ENCODE results near the gene MOV10L1.
"Not testable (repeated sequence)": the region's sequence is repeated elsewhere in the genome, so short reads cannot be mapped to it uniquely, and the experiment has no call there.

MOV10L1 gene

DNA sequence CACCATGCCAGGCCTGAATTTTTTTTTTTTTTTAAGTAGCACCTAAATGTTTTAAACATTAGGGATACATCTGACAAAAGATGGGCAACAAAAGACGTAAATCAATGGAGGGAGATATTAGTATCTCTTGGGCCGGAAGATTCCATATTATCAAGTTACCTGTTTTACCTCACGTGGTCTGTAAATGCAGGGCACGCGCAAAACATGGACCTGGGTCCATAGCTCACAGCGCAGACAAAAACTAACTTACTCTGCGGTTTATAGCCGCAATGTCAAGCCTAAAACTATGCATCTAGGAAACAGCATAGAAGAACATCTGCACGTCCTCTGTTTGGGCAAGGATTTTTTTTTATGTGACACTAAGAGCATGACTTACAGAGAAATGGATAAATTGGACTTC is 49.2 kb downstream of the MOV10L1 start:
- no peak for DNase-seq (ENCODE audit: low spot score)

DNA sequence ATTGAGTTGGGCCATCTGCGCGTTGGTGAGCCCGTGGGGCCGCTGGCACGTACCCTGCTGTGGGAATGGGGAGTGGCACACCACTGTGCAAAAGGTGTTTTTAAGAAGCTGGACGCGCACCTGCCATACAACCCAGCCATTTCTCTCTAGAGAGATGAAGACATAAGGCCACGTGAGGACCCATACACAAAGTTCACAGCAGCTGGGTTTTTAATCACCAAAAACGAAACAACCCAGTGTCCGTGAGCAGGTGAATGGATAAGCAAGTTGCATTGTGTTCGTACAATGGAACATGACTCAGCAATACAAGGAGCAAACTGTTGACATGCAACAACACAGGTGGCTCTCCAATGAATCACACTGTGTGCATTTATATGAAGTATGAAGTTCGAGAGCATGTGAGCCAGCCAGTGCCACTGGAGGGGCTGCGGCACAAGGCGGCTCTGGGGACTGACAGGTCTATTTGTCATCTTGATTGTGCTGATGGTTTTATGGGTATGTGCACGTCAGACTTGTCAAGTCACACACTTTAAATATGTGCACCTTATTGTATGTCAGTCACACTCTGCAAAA is 50.1 kb downstream of the MOV10L1 start:
- no peak for DNase-seq (ENCODE audit: low spot score)

DNA sequence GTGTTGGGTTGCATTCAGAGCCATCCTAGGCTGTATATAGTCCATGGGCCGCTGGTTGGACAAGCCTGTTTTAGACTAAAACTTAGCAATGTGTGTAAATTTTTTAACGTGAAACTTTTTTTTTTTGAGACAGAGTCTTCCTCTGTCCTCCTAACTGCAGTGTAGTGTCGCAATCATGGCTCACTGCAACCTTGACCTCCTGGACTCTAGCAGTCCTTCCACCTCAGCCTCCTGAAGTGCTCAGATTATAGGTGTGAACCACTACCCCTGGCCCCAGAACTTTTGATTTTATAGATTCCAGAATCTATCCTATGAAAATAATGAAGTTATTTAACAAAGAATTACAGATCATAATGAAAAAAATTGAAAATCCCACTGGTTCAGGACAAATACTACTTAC is 50.8 kb downstream of the MOV10L1 start:
- DNase-seq (ENCODE audit: low spot score), result no peak

DNA sequence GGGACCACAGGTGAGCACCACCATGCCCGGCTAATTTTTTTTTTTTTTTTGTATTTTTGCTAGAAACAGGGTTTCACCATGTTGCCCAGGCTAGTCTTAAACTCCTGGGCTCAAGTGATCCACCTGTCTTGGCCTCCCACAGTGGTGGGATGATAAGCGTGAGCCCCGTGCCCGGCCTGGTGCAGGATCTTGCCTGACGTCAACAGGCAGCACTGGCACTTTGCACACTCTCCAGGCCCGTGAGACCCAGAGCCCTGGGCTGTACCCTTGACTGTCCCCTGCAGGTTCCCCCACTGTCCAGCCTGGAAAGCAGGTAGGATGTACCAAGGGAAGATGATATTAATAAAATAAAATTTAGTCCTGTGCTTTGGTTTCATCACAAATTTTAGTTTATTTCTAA is 51.7 kb downstream of the MOV10L1 start:
- no peak for DNase-seq (ENCODE audit: low spot score)

DNA sequence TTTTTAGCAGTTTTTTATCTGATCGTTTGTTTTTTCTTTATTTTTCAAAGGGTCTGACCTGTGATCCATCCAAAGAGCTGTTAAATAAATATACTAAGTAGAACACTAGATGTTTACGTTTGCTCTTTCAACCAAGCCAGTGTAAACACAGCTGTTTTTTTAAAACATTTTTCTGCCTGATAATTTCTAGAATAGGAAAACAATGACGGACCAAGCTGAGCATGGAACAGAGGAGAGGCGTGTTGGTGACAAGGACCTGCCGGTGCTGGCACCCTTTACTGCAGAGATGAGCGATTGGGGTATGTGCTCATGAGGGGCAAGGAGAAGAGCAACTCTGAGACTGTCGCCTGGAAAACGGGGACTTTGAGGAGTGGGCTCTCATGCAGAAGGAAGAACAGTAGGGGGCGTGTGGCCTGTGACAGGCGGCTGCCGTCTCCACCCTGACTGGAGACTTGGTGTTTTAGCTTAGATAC is 52.1 kb downstream of the MOV10L1 start:
- DNase-seq (ENCODE audit: low spot score), result no peak

DNA sequence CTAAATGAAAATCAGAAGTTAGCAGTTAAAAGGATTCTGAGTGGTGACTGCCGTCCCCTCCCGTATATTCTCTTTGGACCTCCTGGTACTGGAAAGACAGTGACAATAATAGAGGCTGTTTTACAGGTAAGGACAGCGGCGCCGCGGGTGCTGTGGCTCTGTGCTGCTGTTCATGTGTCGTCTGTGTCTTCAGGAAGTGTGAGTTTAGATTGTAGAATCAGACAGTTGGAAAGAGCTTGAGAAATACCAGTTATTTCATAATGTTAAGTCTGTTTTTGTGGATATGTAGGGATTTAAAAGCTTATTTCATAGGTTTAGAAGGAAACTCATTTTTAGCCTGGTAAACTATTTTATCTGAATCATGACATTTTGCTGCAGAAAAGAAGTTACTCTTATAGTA is 53.3 kb downstream of the MOV10L1 start:
- no peak for DNase-seq (ENCODE audit: low spot score)

DNA sequence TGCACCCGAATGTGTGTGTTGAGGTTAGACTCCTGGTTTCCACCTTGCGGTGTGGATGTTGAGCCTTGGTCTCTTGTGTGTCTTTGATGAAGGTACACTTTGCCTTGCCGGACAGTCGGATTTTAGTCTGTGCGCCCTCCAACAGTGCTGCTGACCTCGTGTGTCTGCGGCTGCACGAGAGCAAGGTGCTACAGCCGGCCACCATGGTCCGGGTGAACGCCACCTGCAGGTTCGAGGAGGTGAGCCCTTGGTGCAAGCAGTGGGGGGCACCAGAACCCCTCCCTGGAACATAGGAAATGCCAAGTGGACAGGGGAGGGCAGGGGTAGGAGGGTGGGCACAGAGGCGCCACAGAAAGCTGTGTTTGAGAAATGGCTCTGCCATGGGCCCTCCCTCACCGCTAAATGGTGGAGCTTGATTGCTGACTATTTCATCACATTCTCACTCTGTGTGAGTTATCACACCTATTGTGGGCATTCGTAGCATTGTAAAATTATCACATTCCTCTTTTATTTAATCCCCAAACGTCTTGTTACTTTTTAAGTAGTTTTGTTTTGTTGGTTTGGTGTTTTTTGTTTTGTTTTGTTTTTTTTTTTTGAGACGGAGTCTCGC is 54.3 kb downstream of the MOV10L1 start:
- DNase-seq (ENCODE audit: low spot score), result no peak

DNA sequence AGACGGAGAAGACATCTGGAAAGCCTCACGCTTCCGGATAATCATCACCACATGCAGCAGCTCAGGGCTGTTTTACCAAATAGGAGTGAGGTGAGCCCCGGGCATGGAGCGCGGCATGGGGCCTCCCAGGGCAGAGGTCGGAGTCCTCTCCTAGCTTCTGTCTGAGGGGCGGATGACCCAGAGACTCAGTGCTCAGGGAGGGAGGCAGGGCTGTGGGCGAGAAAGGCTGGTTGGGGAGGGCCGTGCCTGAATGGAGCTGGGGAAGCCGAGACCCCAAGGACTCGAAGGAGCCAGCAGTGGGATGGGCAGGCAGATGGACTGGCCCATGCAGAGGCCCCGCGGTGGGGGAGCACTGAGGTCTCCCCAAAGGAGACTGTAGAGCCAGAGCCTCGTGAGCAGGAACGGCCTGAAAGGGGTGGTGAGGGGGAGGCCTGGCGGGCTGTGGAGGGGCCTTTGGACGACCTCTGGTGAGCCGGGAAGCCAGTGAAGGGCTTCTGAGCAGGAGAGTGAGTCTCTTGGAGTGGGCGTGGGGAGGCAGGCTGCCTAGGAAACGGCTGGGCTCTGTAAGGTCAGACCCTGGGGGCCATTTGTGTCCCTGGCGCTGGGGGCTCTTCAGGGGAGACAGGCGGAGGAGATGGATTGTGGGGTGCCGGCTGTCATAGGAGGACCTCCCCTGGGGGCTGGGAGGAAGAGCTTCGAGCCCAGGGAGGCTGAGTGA is 56.1 kb downstream of the MOV10L1 start:
- no peak for DNase-seq (ENCODE audit: low spot score)

DNA sequence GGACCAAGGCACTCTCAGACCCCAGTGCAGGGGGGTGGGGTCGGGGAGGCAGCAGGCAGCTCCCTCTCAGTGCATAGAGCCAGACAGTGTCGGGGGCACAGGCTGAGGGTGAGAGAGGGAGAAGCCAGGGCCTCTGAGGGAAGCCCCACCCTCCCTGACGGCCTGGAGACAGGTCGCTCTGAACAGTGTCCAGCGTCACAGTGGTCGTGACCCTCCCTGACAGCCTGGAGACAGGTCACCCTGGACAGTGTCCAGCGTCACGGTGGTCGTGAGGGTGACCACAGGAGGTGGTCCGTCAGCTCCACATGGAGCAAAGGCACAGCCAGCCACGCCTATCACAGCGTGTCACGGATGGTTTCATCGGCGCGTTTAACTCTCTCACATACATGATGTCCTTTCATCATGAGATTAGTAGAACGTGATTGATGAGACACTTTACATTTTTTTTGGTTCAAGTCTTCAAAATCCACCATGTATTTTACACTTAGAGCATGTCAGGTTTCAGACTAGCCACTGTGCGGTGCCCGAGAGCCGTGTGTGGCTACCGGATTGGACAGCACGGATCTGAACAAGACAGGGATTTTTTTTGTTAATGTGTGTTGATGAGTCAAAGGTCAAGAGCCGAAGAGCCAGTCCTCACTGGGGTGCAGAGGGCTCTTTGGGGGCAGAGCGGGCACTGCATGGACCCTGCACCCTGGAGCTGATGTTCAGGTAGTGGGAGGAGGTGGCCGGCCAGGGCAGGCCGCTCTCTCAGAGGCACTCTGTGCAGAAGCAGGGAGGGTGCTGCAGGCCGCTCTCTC is 56.8 kb downstream of the MOV10L1 start:
- DNase-seq (ENCODE audit: low spot score), result no peak

DNA sequence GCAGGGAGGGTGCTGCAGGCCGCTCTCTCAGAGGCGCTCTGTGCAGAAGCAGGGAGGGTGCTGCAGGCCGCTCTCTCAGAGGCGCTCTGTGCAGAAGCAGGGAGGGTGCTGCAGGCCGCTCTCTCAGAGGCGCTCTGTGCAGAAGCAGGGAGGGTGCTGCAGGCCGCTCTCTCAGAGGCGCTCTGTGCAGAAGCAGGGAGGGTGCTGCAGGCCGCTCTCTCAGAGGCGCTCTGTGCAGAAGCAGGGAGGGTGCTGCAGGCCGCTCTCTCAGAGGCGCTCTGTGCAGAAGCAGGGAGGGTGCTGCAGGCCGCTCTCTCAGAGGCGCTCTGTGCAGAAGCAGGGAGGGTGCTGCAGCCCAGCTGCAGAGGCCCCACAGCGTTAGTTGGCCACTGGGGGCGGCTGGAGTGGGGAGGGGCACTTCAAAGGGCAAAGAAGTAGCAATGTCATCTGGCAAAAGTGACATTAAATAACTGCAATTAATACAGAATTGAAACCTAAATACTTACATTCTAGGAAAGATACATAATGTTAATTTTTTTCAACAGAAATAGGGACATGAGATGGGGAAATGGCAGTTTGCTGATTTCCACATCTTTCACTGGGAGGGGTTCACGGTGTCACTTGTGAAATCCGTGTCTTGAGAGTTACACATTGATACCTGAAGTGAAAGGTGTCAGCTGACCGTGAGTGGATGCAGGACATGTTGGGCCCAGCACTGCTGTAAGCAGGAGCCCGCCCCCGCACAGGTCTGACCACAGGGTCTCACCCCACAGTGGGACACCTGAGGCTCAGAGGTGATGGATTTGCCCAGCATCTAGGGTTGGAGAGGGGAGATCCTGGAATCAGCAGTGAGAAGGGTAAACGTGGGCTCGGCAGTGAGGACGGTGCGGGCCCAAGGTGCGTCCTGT is 57.7 kb downstream of the MOV10L1 start:
- not testable (repeated sequence) for DNase-seq (ENCODE audit: low spot score)

DNA sequence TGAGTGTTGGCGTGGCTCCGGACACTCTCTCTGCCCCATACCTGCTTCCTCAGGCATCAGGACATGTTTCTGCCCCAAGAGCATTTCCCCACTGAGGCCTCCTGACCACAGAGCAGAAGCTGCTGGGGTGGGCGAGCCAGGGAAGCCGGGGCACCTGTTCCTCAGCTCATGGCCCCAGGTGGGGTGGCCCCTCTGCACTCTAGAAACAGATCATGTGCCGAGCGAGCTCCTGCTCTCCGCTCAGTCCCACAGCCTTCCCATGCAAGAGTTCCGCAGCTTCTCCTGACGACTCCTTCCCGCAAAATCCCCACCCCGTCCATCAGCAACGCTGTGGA is 58.3 kb downstream of the MOV10L1 start:
- DNase-seq (ENCODE audit: low spot score), result no peak

DNA sequence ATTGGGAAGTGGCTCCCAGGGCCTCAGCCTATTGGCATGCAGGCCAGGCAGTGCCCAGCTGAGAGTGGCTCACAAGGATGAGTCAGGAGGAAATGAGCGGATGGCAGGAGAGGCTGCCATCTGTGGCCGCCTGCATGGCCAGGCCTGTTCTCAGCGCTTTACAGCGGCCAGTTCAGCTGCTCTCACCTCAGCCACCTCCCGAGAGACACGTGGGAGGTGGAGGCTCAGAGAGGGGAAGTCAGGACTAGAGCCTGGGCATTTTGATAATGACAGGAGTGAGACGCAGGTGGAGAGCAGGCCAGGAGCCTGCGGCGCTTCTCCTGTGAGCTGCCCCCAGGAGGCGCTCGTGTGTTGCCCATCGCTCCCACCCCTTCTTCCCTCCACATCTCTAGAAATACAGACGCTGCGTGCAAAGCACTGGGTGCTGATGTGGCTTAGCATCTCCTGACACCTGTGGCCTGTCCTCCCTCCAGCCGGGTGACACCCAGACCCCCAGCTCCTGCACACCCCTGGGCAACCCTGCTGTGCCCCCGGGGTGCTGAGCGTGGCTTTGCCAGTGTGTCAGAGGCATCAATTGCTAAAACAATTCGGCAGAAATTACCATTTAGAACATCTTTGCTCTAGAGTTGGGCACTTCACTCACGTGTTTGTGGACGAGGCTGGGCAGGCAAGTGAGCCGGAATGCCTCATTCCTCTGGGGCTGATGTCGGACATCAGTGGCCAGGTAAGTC is 59.4 kb downstream of the MOV10L1 start:
- DNase-seq (ENCODE audit: low spot score), result peak; percentile 79

DNA sequence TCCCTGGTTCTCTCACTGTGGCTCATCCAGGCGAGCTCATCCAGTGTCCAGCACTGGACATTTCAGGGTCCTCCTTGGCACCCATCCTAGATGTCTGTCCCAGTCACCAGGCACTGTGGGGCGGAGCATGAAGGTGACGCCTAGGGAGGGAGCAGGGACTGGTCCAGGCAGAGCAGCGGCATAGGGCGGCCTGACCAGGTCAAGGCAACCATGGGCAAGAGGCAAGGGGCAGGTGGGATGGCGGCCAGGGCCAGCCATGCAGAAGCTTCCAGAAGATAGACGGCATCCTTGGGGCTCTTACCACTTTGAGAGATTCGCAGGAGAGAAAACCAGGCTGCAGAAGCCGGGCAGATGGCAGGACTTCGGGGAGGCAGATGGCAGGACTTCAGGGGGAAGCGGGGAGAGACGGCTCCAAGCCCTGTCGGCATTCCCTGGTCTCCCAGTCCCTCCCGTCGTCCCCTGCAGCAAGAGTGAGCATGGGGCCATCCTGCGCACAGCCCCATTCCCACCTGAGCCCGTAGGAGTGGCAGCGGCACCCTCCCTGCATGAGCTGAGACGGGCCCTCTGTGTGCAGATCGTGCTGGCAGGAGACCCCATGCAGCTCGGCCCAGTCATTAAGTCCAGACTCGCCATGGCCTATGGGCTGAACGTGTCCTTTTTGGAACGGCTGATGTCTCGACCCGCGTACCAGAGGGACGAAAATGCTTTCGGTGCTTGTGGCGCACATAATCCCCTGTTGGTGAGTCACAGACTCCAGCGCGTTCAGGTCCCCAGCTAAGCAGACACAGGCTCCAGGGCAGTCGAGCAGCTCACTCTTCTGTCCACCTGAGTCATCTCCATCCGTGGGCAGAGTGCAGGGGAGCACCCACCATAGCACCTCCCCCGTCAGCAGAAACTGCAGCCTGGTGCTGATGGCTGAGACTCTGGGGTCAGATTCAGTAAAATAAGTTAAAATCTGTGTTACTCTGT is 60.6 kb downstream of the MOV10L1 start:
- DNase-seq (ENCODE audit: low spot score), result no peak

DNA sequence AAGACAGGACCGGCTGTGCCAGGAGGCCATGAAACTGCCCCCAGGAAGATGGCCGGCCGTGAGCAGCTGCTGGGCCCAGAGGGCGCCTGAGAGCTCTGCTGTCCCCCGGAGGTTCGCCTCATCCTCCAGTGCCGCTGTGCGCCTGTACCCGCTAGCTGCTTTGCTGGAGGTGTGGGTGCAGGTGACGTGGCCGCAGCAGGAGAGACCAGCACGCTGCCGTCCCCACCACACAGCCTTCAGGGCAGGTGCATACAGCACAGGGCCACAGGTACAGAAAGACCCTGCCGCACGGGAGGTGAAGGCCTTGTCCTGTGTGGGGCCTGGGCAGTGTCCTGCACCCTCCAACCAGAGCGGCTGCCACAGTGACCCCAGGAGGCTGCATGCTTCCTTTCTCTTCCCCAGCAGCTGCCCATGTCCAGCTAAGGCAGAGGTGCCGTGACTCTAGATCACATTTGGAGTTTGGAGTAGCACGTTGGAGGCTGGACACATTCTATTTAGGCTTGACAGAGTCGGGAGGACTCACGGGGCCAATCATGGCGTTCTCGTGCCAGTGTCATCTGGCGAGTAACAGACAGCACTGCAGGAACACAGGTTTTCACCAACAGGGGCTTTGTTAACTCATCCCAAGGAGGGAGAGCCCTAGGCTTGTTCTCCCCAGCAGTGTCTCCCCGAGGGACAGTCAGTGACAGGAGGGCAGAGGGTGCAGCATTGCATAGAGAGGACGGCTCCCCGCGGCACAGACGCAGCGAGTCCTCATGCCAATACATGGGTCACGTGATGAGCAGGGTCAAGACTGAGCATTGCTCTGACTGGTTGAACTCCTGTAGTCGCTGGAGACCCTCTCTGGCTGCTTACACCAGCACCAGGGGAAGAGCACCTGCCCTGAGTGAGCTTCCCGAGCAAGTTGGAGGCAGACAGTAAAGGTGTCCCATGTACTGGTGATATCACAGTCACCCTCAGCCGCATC is 62.0 kb downstream of the MOV10L1 start:
- DNase-seq (ENCODE audit: low spot score), result no peak

DNA sequence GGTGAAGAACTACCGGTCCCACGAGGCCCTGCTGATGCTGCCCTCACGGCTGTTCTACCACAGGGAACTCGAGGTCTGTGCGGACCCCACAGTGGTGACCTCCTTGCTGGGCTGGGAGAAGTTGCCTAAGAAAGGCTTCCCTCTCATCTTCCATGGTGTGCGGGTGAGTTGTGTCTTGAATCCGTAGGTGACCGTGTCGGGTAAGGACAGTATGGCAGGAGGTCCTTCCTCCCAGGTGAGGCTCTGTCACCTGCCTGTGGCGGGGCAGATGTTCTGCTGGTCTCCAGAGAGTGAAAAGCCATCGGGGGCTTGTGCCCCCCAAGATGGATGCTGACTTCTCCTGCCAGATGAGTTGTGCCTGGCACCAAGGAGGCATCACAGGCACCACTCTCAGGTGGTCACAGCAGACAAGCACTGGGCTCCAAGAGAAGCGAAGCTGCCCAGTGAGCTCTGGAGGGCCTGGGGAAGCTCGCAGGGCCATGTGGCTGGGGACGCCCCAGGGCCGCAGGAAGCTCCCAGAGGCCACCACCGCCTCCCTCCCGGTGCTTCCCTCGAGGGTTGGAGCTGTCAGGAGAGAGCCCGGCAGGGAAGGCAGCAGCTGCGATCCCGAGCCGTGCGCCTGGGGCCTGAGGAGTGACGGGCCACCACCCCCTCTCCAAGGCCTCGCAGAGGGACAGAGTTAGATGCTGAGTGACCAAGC is 63.4 kb downstream of the MOV10L1 start:
- no peak for DNase-seq (ENCODE audit: low spot score)

DNA sequence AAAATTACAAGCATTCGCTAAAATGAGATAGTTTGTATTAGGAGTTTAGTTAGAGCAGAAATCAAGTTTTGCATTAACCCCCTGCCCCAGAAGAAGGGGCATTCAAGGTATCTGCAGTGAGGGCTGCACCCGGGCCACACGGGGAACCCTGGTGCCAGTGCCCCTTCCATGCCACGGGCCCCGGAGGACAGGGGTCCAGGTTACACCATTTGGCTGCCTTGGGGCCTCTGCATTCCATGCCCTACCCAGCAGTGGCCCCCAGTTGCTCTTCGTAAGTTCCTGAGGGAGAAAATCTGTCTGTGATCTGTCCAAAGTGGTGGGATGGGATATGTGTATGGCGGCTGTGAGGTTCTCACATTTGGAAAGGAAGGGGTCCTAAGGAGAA is 63.9 kb downstream of the MOV10L1 start:
- DNase-seq (ENCODE audit: low spot score), result no peak

DNA sequence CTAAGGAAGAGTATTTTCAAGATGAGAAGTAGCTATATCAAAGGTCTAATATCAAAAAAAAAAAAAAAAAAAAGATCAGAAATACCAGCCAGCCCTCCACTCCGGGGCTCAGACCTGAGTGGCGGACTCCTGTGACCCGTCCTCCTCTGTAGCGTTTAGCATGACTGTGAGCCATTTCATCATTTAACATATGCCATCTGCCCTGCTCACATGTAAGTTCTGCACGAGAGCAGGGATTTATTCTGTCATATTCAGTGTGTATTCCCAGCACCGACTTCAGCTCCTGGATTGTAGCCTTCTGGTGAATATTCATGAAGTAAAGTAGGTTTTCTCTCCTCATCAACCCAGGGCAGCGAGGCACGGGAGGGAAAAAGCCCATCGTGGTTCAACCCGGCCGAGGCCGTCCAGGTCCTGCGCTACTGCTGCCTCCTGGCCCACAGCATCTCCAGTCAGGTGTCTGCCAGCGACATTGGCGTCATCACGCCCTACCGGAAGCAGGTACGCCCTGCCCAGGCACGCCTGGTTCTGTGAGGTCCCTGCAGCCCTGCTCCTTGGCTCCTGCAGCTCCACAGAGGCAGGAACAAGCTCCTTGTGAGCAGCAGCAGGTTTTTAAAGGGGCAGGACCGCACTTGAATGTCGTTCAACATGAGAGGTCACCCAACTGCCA is 68.0 kb downstream of the MOV10L1 start:
- DNase-seq (ENCODE audit: low spot score), result no peak

DNA sequence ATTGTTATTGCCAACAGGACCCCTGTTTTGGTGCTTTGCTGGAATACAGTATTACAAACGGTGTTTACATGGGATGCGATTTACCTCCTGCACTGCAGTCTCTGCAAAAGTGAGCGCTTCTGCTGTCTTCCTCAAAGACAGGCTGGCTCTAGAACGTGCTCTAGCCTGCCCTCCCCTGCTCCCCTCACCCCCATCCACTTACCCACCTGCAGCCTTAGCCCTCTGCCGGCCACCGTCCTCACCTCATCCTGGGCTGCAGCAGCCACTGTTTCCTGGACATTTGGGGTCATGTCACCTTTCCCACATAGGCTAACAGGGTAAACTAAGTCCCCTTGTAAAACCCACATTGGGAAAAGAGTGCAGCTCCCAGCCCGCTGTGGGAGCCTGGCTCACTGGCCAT is 71.1 kb downstream of the MOV10L1 start:
- no peak for DNase-seq (ENCODE audit: low spot score)

Measured in ecto neural progenitor cell (in vitro differentiated cells).